Measurements from ENCODE around the gene PGBD5.

PGBD5 gene

DNA sequence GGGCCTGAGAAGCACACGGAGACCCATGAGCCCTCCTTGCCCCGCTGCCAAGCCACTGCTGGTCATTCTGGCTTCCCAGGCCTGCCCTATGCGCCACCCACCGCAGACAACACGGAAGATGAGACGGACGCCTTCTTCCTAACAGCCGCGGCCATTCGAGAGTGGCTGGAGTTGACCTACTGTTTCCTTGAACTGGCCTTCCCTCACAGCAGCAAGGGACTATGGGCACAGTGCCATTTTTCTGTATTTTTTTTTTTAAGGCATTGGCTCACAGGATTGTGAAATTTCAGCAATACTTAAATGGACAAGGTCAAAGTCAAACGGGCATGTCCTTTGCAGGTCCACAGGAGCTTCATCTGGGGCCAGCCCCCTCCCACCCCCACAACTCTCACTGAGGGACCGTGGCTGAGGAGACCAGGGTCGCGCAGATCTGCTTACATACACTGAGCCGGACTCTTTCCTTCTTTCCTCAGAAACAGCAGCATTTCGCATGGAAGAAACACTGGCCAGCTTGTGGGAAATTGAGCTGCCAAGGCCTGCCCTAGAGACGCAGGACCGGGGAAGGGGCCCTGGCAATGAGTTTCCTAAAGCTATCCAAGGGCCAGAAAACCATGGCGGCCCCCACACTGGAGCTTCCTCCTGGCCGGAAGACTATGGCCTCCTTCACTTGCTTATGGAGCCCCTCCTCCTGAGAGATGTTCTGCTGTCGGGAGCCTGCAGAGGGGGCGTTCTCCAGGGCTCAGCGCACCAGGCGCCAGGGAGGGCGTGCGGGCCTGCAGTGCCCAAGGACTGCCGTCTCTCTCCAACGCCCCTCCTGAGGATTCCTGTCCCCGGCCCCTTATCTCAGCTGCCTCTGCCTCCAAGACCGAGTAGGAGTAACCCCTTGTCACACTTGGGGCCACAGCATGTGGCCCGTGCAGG is 98.9 kb downstream of the PGBD5 start:
- DNase-seq (ENCODE audit: low read depth in 1 of 2, low spot score in 1 of 2): no peak

DNA sequence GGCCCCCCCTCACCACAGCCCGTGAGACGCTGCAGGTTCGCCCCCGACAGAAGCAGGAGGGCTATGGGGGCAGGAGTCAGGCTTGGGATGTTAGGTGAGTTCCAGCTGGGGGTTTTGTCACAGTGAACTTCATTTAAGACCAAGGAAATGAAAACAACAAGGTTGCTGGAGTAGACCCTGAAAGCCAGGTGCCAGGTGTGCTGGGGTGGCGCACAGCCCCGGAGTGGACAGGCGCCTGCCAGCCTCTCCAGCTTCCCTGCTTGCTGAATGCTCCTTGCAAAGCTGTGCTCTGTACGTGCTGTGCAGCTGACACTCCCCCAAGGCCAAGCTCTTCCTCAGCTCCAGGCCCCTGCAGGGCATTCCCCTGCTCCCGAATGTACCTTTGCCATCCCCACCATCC is 102.4 kb downstream of the PGBD5 start:
- no peak for DNase-seq (ENCODE audit: low read depth in 1 of 2, low spot score in 1 of 2)

DNA sequence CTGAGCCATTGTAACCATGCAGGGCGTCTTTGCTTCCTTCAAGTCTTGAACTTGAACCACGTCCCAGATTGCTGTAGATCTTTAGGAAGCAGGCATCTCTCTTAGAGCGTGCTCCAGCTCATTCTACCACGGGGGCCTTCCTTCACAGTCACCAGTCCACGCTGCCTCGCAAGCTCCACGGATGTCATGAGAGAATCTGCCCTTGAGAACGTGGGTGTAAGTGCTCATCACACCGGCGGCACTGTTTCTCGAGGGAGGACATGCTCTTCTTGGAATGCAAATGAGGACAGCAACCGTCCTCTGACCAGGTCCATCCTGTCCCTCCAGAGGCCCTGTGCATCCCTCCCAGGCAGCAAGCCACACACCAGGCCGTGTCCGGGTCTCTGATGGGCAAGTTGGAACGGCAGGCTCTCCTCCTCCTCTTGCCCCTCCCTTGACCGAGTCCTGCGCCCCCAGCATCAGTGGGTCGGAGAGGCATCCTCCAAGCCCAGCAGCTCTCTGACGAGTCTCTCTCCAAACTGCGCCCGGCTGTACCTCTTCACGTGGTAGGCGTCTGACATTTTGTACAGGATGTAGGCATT is 103.1 kb downstream of the PGBD5 start:
- no peak for DNase-seq (ENCODE audit: low read depth in 1 of 2, low spot score in 1 of 2)

DNA sequence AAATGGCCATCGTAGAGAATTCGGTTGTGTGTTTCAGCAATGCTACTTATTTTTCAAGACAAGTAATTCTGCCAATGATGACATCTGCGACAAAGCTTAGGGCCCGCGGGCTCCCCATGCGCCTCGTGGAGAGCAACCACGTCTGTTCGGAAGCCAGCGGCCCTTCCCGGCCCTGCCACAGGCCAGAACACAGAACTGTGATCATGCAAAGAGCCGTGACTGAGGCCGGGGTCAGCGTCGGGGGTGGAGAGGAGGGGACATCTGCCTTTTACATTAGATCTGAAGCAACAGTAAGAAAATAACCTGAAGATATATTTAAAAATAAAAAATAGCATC is 103.7 kb downstream of the PGBD5 start:
- no peak for DNase-seq (ENCODE audit: low read depth in 1 of 2, low spot score in 1 of 2)

DNA sequence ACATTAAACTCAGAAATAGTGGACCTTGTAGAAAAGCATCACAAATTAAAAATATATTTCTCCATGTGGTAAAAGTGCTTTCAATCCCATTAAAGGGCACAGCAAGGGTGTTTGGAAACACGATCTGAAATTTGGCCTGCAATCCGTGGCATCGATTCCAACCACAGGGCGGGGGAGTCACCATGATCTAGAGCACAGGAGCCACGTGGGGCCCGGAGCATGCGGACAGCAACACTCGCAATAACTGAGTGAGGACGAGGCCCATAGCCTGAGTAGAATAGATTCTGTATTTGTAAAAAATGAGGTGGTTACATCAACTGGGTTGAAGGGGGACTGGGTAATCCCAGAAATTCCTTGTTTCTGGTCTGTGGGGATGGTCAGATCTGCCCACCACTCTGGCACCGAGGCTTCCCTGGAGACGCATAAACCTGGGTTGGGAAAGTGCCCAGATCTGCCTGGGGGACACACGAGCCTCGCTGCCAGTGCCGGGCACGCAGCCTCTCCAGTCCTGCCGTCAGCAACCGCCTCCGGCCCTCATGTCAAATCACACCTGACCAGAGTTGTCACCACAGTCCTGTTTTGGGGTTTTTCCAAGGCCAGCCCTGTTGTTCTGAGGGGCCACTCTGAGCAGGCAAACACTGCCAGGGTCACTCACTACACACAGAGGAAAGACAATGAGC is 104.3 kb downstream of the PGBD5 start:
- no peak for DNase-seq (ENCODE audit: low read depth in 1 of 2, low spot score in 1 of 2)

DNA sequence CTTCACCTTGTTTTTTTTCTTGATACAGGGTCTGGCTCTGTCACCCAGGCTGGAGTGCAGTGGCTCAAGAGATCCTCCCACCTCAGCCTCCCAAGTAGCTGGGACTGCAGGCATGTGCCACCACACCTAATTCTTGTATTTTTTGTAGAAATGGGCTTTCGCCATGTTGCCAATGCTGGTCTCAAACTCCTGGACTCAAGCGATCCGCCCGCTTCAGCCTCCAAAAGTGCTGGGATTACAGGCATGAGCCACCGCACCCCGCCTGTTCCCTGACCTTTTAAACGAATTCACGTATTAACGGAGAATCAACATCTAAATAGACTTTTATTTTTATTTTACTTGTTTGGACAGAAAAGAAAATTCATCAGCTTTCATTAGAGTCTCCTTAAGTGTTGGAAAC is 104.8 kb downstream of the PGBD5 start:
- no peak for DNase-seq (ENCODE audit: low read depth in 1 of 2, low spot score in 1 of 2)

DNA sequence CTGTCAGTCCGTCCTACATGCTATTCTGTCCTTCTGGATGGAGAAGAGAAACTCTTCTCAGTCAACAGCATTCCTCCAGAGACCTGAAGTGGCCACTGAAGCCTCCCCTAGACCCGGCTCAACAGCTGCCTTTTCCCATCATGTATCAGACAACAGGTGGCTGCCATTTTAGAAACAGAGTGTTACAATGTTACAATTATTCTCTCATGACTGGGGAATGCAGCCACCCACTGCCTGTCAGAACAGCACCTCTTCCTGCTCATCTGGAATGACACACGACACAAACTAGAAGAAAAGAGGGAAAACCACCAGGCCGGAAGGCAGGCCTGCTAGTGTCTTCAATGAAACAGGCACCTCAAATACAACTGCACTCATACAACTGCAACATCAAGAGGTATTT is 105.3 kb downstream of the PGBD5 start:
- no peak for DNase-seq (ENCODE audit: low read depth in 1 of 2, low spot score in 1 of 2)

DNA sequence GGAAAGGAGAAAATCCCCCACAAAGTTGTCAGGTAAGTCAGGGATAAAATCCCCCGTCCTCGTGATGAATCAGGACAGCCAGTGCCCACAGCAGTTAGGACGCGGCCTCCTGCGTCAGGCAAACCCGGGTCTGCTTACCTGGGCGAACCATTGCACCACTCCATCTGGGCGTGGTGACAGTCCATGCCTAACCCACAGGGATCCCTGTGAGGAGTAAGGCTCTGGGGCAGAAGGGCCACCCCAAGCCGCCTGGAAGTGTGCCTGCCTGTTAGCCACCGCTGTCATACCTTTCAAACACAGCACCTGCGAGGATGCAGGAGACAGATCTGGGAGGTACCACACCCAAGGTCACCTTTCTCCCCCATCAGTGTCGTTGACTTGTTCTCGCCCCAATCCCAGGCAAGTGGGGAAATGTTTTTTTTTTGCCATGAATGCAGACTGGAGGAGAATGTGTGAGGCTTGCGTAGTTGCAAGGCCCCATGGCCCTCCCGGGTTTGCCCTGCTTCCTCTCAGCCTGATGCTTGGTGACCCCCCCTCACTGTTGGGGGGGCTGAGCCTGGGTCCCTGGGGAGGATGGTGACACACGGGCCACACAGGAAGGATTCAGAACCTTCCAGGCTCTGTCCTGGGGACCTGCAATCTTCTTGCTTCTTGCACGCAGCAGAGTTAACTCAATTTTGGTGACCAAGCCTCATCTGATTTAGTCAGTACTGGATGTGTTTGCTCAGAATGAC is 107.0 kb downstream of the PGBD5 start:
- DNase-seq (ENCODE audit: low read depth in 1 of 2, low spot score in 1 of 2): no peak

DNA sequence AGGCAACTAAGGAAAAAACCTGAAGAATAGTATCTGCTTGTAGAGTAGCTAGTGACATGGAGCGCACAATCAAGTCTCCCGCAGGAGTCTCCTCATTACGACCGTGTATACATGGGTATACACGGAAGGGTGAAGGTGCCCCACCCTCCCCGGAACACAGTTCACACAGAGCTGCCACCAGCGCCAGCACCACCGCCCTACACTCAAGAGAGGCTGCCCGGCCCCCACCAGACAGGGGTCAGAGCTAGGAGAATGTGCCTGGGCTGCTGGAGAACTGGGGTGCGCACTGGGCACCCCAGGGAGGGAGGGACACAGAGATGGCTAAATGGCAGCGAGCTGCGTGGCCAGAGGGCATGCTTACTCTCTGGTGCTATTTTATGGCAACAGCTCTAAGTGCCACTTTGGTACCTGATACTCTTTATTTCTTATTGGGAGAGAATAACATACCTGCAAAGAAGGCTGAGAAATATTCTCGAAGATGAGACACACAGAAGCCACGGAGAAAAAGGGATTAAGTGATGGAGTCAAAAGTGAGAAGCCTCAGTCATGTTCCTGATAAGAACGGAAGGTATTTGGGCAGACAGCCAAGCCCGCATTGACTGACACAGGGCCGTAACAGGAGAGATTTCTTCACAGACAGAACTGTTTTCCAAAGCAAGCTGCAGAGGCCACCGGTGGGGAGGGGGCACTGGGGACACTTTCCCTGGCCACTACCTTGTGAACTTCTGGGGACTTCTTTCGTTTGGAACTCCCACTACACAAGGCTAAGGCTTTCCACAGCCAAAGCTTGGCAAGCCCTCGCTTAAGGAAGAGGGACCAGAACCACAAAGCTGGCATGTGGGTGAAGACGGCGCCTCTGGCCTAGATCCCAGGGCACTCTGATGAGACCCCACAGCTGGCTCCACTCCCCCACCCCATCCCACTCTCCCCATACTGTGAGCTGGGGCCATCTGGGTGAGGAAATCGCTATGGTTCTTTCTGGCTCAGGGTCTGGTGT is 108.0 kb downstream of the PGBD5 start:
- no peak for DNase-seq (ENCODE audit: low read depth in 1 of 2, low spot score in 1 of 2)

DNA sequence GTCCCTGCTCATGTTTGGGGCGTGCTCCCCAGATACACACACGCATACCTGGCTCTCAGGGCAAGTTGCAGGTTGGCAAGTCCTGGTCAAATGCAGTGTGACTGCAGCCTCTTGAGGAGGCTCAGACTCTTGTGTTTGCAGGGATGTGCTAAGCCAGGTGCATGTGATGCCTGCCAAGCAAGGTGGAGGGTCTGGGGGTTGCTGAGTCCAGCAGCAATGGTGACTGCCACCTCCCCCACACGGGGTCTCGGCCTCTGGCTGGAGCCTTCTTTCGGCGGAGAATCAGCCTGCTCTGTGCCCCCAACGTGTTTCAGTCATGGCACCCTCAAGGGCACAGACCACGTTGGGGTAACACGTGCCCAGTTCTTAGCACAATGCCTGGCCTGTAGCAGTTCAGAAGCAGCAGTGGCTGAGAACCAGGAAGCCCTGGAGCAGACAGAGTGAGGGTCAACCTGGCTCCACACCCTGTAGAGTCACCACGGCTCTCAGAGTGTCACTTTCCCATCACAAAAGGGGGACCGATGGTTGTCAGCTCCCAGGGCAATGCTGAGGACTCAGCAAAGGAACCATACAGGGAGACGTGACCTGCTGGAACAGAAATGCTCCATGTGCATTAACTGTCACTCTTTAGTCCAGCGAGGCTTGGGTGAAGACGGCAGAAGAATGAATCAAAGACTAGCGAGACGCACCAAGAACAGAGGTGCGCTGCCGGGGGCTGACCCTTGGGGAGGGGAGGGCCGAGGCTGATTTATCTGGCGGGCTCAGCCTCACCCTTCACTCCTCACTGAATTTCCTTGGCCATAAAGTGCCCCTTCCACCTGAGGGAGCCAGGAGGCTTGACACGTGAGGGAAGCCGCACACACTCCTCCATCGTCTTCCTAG is 109.0 kb downstream of the PGBD5 start:
- DNase-seq (ENCODE audit: low read depth in 1 of 2, low spot score in 1 of 2): no peak

DNA sequence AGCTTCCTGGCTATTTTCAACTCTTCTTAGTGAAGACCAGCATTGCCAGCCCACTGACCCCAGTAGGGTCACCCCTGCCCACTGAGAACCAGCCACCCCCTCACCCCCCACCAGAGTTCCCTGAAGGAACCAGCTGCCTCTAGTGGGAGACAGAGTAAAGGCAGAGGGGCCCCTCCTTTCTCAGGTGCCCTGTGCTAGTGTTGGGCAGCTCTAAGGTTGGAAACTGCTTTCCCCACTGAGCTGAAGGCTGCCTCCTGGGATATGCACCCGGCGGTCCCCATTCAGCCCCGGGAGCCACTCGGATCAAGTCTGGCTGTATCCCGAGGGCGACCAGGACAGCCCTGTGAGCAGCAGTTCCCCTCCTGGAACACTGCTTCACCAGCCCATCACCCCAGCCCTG is 111.0 kb downstream of the PGBD5 start:
- no peak for DNase-seq (ENCODE audit: low read depth in 1 of 2, low spot score in 1 of 2)

DNA sequence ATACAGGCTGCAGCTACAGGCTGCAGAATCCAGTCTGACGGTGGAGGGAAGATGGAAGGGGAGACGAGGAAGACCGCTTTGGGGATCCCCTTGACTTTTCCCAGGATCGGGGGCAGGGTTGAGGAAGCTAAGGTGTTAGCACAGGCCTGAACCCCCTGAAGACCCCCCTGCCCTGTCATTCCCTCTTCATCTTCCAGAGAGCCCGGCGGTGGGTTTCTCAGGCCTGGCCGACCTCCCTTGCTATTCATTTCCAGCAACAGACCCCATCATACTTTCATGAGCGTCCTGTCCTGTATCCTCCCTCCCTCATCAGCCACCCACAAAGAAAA is 112.0 kb downstream of the PGBD5 start:
- DNase-seq (ENCODE audit: low read depth in 1 of 2, low spot score in 1 of 2): no peak

DNA sequence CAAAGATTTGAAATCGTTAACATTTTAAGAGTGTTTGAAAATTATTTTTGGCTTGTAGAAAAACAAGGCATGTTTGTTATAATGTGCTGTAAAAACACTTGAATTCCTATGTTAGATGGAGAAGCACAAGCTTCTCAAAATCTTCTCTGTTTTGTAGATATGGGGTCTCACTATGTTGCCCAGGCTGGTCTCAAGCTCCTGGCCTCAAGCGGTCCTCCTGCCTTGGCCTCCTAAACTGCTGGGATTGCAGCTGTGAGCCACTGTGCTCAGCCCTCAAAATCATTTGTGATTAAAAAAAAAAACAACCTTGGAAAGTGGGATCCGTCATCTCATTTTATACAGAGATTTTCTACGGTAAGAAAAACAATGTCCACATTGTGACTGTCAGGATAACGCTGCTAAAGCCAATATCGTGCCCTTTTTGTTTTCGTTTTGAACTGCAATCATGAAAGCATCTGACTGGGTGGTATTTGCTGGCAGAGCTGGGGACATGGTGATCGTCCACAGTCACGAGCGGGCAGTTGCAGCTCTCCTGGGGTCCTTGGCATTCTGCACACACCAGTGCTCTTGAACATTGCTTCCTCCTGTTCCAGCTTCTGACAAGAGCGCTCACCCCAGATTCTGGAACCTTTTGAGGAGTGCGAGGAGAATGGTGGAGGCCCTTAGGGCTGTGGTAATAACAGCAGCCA is 112.5 kb downstream of the PGBD5 start:
- no peak for DNase-seq (ENCODE audit: low read depth in 1 of 2, low spot score in 1 of 2)

DNA sequence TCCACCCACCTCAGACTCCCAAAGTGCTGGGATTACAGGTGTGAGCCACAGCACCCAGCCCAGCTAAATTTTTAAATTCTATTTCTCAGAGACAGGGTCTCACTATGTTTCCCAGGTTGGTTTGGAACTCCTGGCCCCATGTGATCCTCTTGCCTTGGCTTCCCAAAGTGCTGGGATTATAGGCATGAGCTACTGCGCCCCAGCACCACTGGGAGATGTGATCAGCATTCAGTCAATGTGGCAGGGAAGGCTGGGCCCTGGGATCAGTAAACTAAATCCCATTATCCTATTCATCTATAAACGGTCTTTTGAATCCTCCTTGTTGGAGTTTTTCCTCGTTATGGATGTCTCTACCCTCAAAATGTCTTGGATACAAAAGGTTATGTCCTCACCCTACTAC is 113.5 kb downstream of the PGBD5 start:
- no peak for DNase-seq (ENCODE audit: low read depth in 1 of 2, low spot score in 1 of 2)

DNA sequence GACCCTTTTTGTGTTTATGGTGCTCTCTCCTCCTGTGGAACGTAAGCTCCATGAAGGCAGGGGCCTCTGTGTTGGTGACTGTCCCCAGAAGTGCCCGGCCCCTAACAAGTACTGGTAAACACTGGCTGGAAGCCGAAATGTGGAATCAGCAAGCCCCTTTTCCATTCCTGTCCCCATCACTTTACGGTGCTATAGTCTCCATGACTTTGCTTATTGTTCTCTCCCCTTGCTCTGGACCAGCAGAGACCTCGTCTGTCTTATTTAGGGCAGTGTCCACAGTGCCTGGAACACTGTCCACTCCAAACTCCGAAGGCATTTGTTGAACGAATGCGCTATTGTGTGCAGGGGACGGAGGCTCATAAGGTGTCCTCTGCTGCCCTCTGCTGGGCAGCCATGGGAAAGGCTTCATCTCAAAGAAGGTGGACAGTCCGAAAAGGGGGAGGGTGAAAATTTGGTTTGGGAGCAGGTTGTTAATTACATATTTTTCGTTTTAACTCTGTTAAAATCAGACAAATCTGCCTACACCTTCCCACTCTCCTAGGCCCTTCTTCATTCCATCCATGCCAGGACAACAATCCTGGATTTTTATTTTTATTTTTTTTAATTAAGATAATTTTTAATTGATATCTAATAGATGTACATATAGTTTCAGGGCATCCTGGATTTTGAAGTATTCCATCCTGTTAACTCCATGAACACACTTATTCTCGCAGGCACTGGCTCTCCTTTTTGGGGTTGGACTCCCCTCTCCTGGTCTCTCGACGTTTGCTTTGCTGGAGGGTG is 115.6 kb downstream of the PGBD5 start:
- peak; percentile 20 to 48 for DNase-seq (ENCODE audit: low read depth in 1 of 2, low spot score in 1 of 2)

DNA sequence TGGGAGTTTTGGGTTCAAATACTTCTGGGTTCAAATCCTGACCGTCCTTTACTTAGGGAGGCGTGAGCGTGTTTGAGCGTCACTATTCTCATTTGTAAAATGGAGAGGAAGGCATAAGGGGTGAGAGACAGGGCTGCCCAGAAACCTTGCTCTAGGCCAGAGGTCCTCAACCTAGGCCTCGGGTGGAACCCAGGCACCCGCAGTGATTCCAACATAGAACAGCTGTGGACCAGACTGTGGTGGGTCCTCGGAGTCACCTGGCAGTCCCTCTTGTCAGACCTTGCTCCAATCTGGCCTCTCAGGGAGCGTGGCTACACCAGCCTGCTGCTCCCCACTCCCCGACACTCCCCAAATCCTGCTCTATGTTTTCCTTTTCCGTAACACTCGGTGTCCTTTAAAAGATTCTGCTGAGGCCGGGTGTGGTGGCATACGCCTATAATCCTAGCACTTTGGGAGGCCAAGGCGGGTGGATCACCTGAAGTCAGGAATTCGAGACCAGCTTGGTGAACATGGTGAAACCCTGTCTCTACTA is 116.4 kb downstream of the PGBD5 start:
- DNase-seq (ENCODE audit: low read depth in 1 of 2, low spot score in 1 of 2): no peak

DNA sequence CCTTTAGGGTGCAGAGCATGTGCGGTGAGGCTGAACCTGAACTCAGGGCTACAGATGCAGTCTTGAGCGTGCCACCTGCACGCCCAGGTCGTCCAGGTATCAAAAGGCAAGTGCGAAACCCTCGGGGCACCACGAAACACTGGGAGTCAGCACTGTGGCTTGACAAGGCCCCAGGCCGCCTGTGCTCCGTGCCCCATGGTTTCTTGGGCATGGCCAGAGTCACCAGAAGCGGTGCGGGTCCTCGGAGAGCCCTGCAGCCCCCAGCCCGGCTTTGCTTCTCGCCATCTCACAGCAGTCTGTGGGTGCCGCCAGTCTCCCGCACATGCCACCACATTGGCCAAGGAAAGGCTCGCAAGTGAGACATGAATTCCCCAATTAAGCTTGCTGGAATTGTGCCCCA is 117.3 kb downstream of the PGBD5 start:
- DNase-seq (ENCODE audit: low read depth in 1 of 2, low spot score in 1 of 2): no peak

DNA sequence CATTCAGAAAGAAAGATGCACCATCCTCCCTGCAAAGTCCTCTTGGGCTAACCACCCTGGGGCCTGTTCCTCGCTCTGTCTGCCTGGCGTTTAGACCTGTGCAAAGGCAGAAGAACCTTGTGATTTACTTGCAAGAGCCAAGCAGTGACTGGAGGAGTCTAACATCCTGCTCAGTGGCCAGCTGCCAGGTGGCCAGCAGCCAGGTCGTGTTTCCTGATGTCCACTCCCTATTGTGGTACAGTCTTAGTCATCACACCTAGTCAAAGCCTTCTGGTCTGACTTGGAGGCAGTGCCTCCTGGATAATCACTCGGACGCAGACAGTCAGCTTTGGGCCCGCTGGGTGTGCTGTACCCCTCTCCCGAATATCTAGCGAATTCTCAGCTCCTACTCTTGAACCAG is 118.1 kb downstream of the PGBD5 start:
- no peak for DNase-seq (ENCODE audit: low read depth in 1 of 2, low spot score in 1 of 2)
